Astrocyte (in vitro differentiated cells and primary cell): ENCODE measurements around the gene CDON.

Experiments
- EZH2 ChIP-seq: IDR thresholded peaks from 2 replicates; pipeline ENCODE4 v1.6.1; 2012; ENCODE audit warnings: mild to moderate bottlenecking, low read length, inconsistent platforms; ENCODE audit not compliant: insufficient read depth
- TF ChIP-seq, protein P1 (sequence below): IDR thresholded peaks from 2 replicates; pipeline ENCODE4 v1.5.1; 2011; ENCODE audit warnings: low read depth, mild to moderate bottlenecking, inconsistent platforms, low read length, moderate library complexity; ENCODE audit not compliant: insufficient read depth

DNA sequence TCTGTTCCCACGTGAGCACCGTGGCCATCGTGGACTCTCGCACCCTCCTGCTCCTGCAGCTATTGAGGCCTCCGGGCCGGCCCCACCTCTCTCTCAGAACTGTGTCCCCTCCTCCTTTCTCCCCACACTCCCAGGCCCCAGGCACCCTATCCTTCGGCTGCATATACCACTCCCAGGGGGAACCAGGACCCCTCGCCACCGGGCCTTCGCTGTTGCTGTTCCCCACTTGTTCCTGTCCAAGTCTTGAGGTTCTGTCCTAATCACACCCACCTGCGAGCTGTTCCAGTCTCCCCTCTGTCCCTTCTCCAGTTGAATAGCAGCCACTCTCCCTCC, 43.0 kb upstream of the CDON start:
- TF ChIP-seq, protein P1, sequence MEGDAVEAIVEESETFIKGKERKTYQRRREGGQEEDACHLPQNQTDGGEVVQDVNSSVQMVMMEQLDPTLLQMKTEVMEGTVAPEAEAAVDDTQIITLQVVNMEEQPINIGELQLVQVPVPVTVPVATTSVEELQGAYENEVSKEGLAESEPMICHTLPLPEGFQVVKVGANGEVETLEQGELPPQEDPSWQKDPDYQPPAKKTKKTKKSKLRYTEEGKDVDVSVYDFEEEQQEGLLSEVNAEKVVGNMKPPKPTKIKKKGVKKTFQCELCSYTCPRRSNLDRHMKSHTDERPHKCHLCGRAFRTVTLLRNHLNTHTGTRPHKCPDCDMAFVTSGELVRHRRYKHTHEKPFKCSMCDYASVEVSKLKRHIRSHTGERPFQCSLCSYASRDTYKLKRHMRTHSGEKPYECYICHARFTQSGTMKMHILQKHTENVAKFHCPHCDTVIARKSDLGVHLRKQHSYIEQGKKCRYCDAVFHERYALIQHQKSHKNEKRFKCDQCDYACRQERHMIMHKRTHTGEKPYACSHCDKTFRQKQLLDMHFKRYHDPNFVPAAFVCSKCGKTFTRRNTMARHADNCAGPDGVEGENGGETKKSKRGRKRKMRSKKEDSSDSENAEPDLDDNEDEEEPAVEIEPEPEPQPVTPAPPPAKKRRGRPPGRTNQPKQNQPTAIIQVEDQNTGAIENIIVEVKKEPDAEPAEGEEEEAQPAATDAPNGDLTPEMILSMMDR = no peak
- no peak for TF ChIP-seq EZH2
